Nephron (organoid): ENCODE results near the gene NEAT1.
"Not testable (repeated sequence)": the region's sequence is repeated elsewhere in the genome, so short reads cannot be mapped to it uniquely, and the experiment has no call there.

ENCODE experiments used
- H3K27ac Mint-ChIP-seq, 3 experiments: 2 replicates each; pipeline ENCODE4 v1.8.0; 2020; ENCODE audit warnings: mixed read lengths in 3 of 3, mild to moderate bottlenecking in 2 of 3, moderate library complexity in 1 of 3
- H3K27me3 Mint-ChIP-seq: 2 replicates; pipeline ENCODE4 v1.8.0; 2021; ENCODE audit warnings: low read depth, mild to moderate bottlenecking, moderate library complexity, mixed read lengths
- H3K36me3 Mint-ChIP-seq: 2 replicates; pipeline ENCODE4 v1.8.0; 2020; ENCODE audit warnings: low read depth, mixed read lengths
- H3K4me1 Mint-ChIP-seq: 2 replicates; pipeline ENCODE4 v1.8.0; 2020; ENCODE audit warnings: mixed read lengths
- H3K4me3 Mint-ChIP-seq, 3 experiments: 2 replicates each; pipeline ENCODE4 v1.8.0; 2020; ENCODE audit warnings: mild to moderate bottlenecking in 3 of 3, mixed read lengths in 3 of 3, moderate library complexity in 2 of 3
- H3K9me3 Mint-ChIP-seq: 2 replicates; pipeline ENCODE4 v1.8.0; 2020; ENCODE audit warnings: mixed read lengths
- CTCF ChIP-seq, 3 experiments: fragments of 200-600 bp; sonication (generic); IDR thresholded peaks; one replicate each; pipeline ENCODE4 v1.5.0; 2021; ENCODE audit warnings: antibody characterized with exemption in 3 of 3; ENCODE audit not compliant: unreplicated experiment in 3 of 3

Gene NEAT1

GRCh38 chr11:65468874-65469333, 46.3 kb downstream of the NEAT1 start:
- Mint-ChIP-seq H3K36me3 (no peaks in the 10 kb centered on the region), H3K4me1 (peaks cover 9% of the 10 kb centered on the region), H3K9me3 (no peaks in the 10 kb centered on the region), H3K27ac (no peak overlapping the region), H3K27me3 (no peaks in the 10 kb centered on the region), H3K4me3 (no peak overlapping the region)
- TF ChIP-seq CTCF (IDR thresholded peaks at IDR 0.05; ENCODE audit: unreplicated experiment in 3 of 3), result peak; percentile 36 to 56 (median 42)

GRCh38 chr11:65470433-65471049, 47.9 kb downstream of the NEAT1 start:
- peak overlapping the region in 1 of 3 experiments; percentile 59 for H3K4me3 Mint-ChIP-seq
- TF ChIP-seq CTCF (IDR thresholded peaks at IDR 0.05; ENCODE audit: unreplicated experiment in 3 of 3), result no peak
- no peaks in the 10 kb centered on the region for H3K27me3 Mint-ChIP-seq
- peak overlapping the region in 2 of 3 experiments; percentile 60 to 61 for H3K27ac Mint-ChIP-seq
- peaks cover 9% of the 10 kb centered on the region for H3K4me1 Mint-ChIP-seq
- H3K36me3 Mint-ChIP-seq, result no peaks in the 10 kb centered on the region
- H3K9me3 Mint-ChIP-seq, result no peaks in the 10 kb centered on the region

- Mint-ChIP-seq H3K27me3 (no peaks in the 10 kb centered on the region), H3K36me3 (no peaks in the 10 kb centered on the region), H3K4me1 (peaks cover 12% of the 10 kb centered on the region), H3K4me3 (no peak overlapping the region), H3K9me3 (no peaks in the 10 kb centered on the region), H3K27ac (peak overlapping the region in 1 of 3 experiments; percentile 83)
- peak; percentile 30 to 52 (median 35) for TF ChIP-seq CTCF (IDR thresholded peaks at IDR 0.05; ENCODE audit: unreplicated experiment in 3 of 3)
Observed at GRCh38 chr11:65471447-65471891, 48.9 kb downstream of the NEAT1 start.

- H3K36me3 Mint-ChIP-seq, H3K27me3 Mint-ChIP-seq, H3K9me3 Mint-ChIP-seq, H3K27ac Mint-ChIP-seq, H3K4me3 Mint-ChIP-seq: not testable (repeated sequence)
- peaks cover 18% of the 10 kb centered on the region for H3K4me1 Mint-ChIP-seq
Observed at GRCh38 chr11:65472588-65473277, 50.1 kb downstream of the NEAT1 start.

GRCh38 chr11:65473278-65473860, 50.8 kb downstream of the NEAT1 start:
- Mint-ChIP-seq H3K4me3 (no peak overlapping the region), H3K36me3 (no peaks in the 10 kb centered on the region), H3K9me3 (no peaks in the 10 kb centered on the region), H3K27me3 (no peaks in the 10 kb centered on the region), H3K27ac (no peak overlapping the region), H3K4me1 (peaks cover 18% of the 10 kb centered on the region)
- no peak for TF ChIP-seq CTCF (IDR thresholded peaks at IDR 0.05; ENCODE audit: unreplicated experiment in 3 of 3)

GRCh38 chr11:65474864-65475263, 52.3 kb downstream of the NEAT1 start:
- no peak for TF ChIP-seq CTCF (IDR thresholded peaks at IDR 0.05; ENCODE audit: unreplicated experiment in 3 of 3)
- no peaks in the 10 kb centered on the region for H3K36me3 Mint-ChIP-seq

More at GRCh38 chr11:65474864-65475263, 52.3 kb downstream of the NEAT1 start:
- Mint-ChIP-seq H3K27me3 (no peaks in the 10 kb centered on the region), H3K4me3 (peak overlapping the region; percentile 25 to 62 (median 51)), H3K4me1 (peaks cover 30% of the 10 kb centered on the region), H3K9me3 (no peaks in the 10 kb centered on the region), H3K27ac (peak overlapping the region in 1 of 3 experiments; percentile 27)
